SKM-1 treated with dmso at 0.1 percent for 144 hours (cell line): ENCODE results near the gene AFP.
"Not testable (repeated sequence)": the region's sequence is repeated elsewhere in the genome, so short reads cannot be mapped to it uniquely, and the experiment has no call there.

ENCODE experiments used
- DNase-seq: peaks from one replicate; lab custom pipeline; 2025; ENCODE audit not compliant: unreplicated experiment; lab: John Stamatoyannopoulos, UW

The AFP gene

DNA sequence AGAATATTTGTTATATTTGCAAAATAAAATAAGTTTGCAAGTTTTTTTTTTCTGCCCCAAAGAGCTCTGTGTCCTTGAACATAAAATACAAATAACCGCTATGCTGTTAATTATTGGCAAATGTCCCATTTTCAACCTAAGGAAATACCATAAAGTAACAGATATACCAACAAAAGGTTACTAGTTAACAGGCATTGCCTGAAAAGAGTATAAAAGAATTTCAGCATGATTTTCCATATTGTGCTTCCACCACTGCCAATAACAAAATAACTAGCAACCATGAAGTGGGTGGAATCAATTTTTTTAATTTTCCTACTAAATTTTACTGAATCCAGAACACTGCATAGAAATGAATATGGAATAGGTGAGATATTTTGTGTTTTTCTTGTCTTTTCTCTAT, at the start of gene AFP:
Gene AFP, plus strand, starts transcription at position 238 of the 400 bp plus-strand sequence. Its CDS starts 42 bp downstream, at position 280.
- DNase-seq: no peak

DNA sequence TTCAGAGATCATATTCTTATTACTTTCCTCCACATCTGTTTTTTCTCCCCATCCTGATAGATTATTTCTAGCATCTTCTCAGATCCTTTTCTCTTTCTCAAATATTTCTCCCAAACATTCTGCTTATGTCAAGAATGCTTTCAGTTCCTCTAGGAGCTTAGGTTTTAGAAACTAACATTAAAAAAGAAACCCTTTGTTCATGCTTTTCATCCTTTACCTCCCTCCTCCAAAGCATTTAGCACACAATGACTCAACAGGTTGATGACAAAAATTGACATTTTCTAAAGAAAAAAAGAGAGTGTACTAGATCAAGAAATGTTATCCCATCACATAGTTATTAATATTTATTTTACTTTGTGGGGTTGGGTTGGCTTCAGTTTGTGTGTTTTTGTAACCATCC, 48.5 kb upstream of the AFP start:
- no peak for DNase-seq

DNA sequence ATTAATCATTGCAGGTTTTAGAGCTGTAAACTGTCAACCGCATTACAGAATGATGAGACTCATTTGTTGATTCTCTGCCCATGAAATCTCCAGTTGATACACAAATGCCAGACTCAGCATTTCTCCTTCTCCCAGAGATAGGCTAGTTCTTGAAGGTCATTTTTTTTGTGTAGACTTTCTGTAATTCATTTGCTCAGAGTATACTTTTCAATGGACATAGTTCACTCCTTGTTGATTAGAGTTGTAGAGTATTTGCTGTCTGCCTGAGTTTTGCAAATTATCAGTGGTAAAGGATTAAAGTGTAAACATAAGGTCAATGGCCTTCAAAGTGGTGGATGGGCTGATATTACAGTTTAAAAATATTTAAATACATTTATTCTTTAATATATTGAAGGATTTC, 47.1 kb upstream of the AFP start:
- no peak for DNase-seq

DNA sequence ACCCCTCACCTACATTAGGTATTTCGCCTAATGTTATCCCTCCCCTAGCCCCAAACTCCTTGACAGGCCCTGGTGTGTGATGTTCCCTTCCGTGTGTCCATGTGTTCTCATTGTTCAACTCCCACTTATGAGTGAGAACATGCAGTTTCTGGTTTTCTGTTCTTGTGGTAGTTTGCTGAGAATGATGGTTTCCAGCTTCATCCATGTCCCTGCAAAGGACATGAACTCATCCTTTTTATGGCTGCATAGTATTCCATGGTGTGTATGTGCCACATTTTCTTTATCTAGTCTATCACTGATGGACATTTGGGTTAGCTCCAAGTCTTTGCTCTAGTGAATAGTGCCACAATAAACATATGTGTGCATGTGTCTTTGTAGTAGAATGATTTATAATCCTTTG, 46.4 kb upstream of the AFP start:
- not testable (repeated sequence) for DNase-seq

DNA sequence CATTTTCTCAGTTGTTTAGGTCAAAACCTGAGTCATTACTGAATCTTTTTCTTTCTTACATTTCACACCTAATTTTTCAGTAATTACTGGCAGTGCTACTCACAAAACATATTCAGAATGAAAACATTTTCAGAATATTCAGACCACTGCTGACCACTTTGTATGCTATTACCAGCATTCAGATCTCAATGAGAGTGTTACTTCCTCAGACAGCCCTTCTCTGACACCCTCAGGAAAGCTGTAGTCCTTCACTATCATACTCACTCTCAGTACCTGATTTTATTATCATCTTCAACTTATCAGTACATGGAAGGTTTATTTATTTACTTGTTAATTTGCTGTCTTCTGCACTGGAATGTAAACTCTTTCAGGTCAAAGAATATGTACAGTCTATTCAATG, 44.2 kb upstream of the AFP start:
- no peak for DNase-seq

DNA sequence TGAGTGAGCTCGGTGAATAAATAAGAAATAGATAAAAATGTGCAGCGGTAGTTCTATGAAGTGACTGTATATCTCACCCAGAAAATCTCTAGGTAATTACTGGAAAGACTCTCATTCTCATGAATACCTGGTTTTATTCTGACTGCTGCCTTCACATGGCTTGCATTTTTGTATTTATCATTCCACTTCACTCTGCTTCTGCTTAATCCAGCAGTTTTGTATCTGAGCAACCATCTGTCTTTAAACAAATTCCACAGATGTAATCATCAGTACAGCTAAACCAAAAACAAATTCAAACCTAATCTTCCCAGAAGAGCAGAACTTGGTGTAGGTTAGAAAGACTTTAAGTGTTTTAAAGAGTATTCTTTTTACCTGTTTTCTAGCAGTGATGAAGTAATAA, 43.1 kb upstream of the AFP start:
- no peak for DNase-seq

DNA sequence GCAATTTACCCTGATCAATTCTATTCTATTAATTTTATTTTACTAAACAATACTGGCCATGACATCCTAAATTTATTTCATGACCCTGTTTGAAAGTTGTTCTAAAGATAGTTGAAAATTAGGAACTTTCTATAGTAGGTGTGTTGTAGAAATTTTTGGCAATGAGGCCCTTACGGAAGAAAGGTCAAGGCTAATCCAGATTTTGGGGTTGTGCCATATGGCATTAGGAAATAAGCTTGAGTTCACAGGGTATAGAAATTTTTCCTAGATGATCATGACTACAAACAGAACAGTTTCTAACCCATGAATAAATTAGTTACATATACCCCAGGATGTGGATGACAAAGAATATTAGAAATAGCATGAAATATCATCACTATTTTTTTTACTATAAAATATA, 39.7 kb upstream of the AFP start:
- DNase-seq: no peak

DNA sequence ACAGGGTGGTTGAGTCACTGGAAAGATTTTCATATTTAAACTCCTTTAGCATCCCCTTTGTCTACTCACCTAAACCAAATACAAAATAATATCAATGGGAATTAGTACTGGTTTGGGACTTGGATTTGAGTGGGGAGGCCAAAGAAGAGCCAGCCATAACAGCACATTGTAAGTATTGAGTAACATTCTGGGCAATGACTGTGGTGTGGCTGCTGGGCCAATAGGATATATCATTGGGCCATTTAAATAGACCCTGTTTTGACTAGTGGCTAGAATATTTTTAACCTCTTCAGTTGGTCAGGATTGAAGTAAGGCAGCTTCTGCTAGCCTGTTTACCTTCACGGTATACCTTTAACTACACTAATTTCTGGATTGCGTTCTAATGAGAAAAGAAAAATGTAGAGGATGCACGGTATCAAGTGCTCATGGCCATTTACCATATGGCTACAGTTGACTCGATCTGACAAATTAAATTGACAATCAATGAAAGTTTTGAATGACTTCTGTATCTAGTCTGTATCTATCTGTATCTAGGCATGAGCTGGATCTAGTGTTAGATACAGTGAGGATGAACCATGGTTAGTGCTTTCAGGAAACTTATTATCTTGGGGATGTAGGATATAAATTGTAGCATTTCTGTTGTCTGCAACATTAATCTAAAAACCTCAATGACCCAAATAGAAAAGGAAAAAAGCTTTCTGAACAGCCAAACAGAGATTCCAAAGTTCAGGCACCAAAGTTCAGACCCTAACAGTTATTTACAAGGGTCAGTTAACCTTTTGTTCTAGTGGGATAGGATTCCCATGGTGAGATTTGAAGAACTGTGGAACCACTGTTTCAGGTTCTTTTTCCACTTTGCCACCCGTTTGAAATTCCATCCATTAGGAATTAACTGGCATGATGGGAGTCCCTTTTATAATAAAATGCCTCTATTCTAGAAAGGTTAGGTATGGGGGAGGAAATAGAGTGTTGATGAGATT, 38.7 kb upstream of the AFP start:
- no peak for DNase-seq

DNA sequence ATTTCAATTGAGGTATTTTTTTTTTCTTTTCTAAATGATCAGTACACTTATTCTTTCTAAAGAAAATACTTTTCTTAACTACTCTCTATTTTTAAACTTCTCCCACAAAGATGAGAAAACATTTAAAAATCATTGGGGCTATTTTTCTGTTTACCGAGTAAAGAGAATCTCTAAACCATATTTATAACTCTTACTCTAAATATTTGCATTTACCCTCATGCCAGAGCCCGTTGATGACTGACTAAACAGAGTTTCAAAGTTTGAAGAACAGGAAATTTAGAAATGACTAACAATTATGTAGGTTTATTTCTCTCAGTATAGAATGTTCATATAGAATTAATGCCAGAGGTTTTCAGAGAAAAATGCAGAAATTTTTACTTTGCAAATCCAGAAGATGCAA, 34.6 kb upstream of the AFP start:
- no peak for DNase-seq

DNA sequence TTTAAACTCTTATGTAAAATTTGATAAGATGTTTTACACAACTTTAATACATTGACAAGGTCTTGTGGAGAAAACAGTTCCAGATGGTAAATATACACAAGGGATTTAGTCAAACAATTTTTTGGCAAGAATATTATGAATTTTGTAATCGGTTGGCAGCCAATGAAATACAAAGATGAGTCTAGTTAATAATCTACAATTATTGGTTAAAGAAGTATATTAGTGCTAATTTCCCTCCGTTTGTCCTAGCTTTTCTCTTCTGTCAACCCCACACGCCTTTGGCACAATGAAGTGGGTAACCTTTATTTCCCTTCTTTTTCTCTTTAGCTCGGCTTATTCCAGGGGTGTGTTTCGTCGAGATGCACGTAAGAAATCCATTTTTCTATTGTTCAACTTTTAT, 32.0 kb upstream of the AFP start, which contains the start of gene ALB:
Gene ALB, plus strand, starts transcription at position 246 of the 400 bp plus-strand sequence. Its CDS starts 41 bp downstream, at position 287.
- no peak for DNase-seq

DNA sequence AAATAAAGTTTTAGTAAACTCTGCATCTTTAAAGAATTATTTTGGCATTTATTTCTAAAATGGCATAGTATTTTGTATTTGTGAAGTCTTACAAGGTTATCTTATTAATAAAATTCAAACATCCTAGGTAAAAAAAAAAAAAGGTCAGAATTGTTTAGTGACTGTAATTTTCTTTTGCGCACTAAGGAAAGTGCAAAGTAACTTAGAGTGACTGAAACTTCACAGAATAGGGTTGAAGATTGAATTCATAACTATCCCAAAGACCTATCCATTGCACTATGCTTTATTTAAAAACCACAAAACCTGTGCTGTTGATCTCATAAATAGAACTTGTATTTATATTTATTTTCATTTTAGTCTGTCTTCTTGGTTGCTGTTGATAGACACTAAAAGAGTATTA, 31.6 kb upstream of the AFP start:
- DNase-seq: no peak

DNA sequence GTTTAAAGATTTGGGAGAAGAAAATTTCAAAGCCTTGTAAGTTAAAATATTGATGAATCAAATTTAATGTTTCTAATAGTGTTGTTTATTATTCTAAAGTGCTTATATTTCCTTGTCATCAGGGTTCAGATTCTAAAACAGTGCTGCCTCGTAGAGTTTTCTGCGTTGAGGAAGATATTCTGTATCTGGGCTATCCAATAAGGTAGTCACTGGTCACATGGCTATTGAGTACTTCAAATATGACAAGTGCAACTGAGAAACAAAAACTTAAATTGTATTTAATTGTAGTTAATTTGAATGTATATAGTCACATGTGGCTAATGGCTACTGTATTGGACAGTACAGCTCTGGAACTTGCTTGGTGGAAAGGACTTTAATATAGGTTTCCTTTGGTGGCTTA, 30.9 kb upstream of the AFP start:
- no peak for DNase-seq

DNA sequence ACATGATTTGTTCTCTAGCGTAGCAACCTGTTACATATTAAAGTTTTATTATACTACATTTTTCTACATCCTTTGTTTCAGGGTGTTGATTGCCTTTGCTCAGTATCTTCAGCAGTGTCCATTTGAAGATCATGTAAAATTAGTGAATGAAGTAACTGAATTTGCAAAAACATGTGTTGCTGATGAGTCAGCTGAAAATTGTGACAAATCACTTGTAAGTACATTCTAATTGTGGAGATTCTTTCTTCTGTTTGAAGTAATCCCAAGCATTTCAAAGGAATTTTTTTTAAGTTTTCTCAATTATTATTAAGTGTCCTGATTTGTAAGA, 29.5 kb upstream of the AFP start:
- no peak for DNase-seq

DNA sequence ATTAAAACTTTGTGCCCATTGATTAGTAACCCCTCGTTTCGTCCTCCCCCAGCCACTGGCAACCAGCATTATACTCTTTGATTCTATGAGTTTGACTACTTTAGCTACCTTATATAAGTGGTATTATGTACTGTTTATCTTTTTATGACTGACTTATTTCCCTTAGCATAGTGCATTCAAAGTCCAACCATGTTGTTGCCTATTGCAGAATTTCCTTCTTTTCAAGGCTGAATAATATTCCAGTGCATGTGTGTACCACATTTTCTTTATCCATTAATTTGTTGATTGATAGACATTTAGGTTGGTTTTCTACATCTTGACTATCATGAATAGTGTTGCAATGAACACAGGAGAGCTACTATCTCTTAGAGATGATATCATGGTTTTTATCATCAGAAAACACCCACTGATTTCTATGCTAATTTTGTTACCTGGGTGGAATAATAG, 28.8 kb upstream of the AFP start:
- no peak for DNase-seq

DNA sequence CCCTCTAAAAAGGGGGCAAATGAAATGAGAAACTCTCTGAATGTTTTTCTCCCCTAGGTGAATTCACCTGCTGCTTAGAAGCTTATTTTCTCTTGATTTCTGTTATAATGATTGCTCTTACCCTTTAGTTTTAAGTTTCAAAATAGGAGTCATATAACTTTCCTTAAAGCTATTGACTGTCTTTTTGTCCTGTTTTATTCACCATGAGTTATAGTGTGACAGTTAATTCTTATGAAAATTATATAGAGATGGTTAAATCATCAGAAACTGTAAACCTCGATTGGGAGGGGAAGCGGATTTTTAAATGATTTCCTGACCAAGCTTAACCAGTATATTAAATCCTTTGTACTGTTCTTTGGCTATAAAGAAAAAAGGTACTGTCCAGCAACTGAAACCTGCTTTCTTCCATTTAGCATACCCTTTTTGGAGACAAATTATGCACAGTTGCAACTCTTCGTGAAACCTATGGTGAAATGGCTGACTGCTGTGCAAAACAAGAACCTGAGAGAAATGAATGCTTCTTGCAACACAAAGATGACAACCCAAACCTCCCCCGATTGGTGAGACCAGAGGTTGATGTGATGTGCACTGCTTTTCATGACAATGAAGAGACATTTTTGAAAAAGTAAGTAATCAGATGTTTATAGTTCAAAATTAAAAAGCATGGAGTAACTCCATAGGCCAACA, 27.7 kb upstream of the AFP start:
- DNase-seq: no peak

DNA sequence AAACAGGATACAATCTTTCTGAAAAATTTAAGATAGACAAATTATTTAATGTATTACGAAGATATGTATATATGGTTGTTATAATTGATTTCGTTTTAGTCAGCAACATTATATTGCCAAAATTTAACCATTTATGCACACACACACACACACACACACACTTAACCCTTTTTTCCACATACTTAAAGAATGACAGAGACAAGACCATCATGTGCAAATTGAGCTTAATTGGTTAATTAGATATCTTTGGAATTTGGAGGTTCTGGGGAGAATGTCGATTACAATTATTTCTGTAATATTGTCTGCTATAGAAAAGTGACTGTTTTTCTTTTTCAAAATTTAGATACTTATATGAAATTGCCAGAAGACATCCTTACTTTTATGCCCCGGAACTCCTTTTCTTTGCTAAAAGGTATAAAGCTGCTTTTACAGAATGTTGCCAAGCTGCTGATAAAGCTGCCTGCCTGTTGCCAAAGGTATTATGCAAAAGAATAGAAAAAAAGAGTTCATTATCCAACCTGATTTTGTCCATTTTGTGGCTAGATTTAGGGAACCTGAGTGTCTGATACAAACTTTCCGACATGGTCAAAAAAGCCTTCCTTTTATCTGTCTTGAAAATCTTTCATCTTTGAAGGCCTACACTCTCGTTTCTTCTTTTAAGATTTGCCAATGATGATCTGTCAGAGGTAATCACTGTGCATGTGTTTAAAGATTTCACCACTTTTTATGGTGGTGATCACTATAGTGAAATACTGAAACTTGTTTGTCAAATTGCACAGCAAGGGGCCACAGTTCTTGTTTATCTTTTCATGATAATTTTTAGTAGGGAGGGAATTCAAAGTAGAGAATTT, 26.8 kb upstream of the AFP start:
- DNase-seq: no peak

DNA sequence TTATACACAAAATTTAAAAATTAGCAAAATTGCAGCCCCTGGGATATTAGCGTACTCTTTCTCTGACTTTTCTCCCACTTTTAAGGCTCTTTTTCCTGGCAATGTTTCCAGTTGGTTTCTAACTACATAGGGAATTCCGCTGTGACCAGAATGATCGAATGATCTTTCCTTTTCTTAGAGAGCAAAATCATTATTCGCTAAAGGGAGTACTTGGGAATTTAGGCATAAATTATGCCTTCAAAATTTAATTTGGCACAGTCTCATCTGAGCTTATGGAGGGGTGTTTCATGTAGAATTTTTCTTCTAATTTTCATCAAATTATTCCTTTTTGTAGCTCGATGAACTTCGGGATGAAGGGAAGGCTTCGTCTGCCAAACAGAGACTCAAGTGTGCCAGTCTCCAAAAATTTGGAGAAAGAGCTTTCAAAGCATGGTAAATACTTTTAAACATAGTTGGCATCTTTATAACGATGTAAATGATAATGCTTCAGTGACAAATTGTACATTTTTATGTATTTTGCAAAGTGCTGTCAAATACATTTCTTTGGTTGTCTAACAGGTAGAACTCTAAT, 26.0 kb upstream of the AFP start:
- DNase-seq: no peak

DNA sequence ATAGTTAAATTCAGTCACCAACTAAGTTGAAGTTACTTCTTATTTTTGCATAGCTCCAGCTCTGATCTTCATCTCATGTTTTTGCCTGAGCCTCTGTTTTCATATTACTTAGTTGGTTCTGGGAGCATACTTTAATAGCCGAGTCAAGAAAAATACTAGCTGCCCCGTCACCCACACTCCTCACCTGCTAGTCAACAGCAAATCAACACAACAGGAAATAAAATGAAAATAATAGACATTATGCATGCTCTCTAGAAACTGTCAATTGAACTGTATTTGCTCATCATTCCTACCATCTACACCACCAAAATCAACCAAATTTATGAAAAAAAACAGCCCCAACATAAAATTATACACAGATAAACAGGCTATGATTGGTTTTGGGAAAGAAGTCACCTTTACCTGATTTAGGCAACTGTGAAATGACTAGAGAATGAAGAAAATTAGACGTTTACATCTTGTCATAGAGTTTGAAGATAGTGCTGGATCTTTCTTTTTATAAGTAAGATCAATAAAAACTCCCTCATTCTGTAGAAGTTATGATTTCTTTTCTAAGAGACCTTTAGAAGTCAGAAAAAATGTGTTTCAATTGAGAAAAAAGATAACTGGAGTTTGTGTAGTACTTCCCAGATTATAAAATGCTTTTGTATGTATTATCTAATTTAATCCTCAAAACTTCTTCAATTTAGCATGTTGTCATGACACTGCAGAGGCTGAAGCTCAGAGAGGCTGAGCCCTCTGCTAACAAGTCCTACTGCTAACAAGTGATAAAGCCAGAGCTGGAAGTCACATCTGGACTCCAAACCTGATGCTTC, 24.9 kb upstream of the AFP start:
- DNase-seq: no peak

DNA sequence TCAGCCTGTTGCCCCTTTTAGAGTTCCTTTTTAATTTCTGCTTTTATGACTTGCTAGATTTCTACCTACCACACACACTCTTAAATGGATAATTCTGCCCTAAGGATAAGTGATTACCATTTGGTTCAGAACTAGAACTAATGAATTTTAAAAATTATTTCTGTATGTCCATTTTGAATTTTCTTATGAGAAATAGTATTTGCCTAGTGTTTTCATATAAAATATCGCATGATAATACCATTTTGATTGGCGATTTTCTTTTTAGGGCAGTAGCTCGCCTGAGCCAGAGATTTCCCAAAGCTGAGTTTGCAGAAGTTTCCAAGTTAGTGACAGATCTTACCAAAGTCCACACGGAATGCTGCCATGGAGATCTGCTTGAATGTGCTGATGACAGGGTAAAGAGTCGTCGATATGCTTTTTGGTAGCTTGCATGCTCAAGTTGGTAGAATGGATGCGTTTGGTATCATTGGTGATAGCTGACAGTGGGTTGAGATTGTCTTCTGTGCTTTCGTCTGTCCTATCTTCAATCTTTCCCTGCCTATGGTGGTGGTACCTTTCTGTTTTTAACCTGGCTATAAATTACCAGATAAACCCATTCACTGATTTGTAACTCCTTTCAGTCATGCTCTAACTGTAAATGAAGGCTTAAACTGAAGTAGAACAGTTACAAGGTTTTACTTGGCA, 24.1 kb upstream of the AFP start:
- DNase-seq: no peak
